Nephron progenitor cell (in vitro differentiated cells): Measurements from ENCODE around the gene PAEP.

Experiments used
- DNase-seq: peaks from one replicate; pipeline ENCODE4 v3.0.0; 2021
- H3K27ac Mint-ChIP-seq: 2 replicates; pipeline ENCODE4 v1.8.0; 2021; ENCODE audit warnings: mild to moderate bottlenecking, moderate library complexity, mixed read lengths
- H3K27me3 Mint-ChIP-seq: 2 replicates; pipeline ENCODE4 v1.8.0; 2021; ENCODE audit warnings: mild to moderate bottlenecking, low read depth, mixed read lengths; ENCODE audit not compliant: poor library complexity
- H3K36me3 Mint-ChIP-seq: 2 replicates; pipeline ENCODE4 v1.8.0; 2021; ENCODE audit warnings: low read depth, mixed read lengths
- H3K4me1 Mint-ChIP-seq: 2 replicates; pipeline ENCODE4 v1.8.0; 2021; ENCODE audit warnings: mixed read lengths
- H3K4me3 Mint-ChIP-seq: 2 replicates; pipeline ENCODE4 v1.8.0; 2021; ENCODE audit warnings: mild to moderate bottlenecking, moderate library complexity, mixed read lengths
- H3K9me3 Mint-ChIP-seq: 2 replicates; pipeline ENCODE4 v1.8.0; 2021; ENCODE audit warnings: mild to moderate bottlenecking, moderate library complexity, mixed read lengths
- CTCF ChIP-seq: fragments of 200-600 bp; sonication (generic); IDR thresholded peaks from 2 replicates; pipeline ENCODE4 v1.5.0; 2021; ENCODE audit warnings: antibody characterized with exemption

Gene PAEP

GRCh38 chr9:135574943-135575342 is 13.4 kb downstream of the PAEP start:
- H3K4me1 Mint-ChIP-seq, result peaks cover 7% of the 10 kb centered on the region
- no peaks in the 10 kb centered on the region for H3K36me3 Mint-ChIP-seq
- H3K27ac Mint-ChIP-seq, result no peak overlapping the region
- no peak for DNase-seq
- H3K4me3 Mint-ChIP-seq, result no peak overlapping the region
- TF ChIP-seq CTCF, result no peak
- peaks cover 8% of the 10 kb centered on the region for H3K9me3 Mint-ChIP-seq
- peaks cover 6% of the 10 kb centered on the region for H3K27me3 Mint-ChIP-seq

- DNase-seq, result no peak
- Mint-ChIP-seq H3K27me3 (peaks cover 9% of the 10 kb centered on the region), H3K36me3 (no peaks in the 10 kb centered on the region), H3K4me3 (no peak overlapping the region), H3K4me1 (peaks cover 7% of the 10 kb centered on the region), H3K9me3 (peaks cover 2% of the 10 kb centered on the region), H3K27ac (no peak overlapping the region)
- no peak for TF ChIP-seq CTCF
These were observed 14.6 kb downstream of the PAEP start for GRCh38 chr9:135575995-135576631.

- Mint-ChIP-seq H3K4me3 (no peak overlapping the region), H3K9me3 (peaks cover 8% of the 10 kb centered on the region)
- DNase-seq, result no peak
These were observed 15.7 kb downstream of the PAEP start for GRCh38 chr9:135577256-135577655.

GRCh38 chr9:135579356-135579755 is 17.8 kb downstream of the PAEP start:
- Mint-ChIP-seq H3K27ac (no peak overlapping the region), H3K4me1 (peaks cover 7% of the 10 kb centered on the region), H3K4me3 (no peak overlapping the region), H3K36me3 (no peaks in the 10 kb centered on the region), H3K27me3 (peaks cover 17% of the 10 kb centered on the region), H3K9me3 (peaks cover 8% of the 10 kb centered on the region)
- DNase-seq, result no peak
- TF ChIP-seq CTCF, result no peak

More at GRCh38 chr9:135577256-135577655, 15.7 kb downstream of the PAEP start:
- no peak for TF ChIP-seq CTCF
- no peak overlapping the region for H3K27ac Mint-ChIP-seq
- peaks cover 7% of the 10 kb centered on the region for H3K4me1 Mint-ChIP-seq
- peaks cover 17% of the 10 kb centered on the region for H3K27me3 Mint-ChIP-seq
- no peaks in the 10 kb centered on the region for H3K36me3 Mint-ChIP-seq

- Mint-ChIP-seq H3K27me3 (peaks cover 17% of the 10 kb centered on the region), H3K36me3 (no peaks in the 10 kb centered on the region), H3K4me1 (peaks cover 7% of the 10 kb centered on the region), H3K27ac (no peak overlapping the region), H3K4me3 (no peak overlapping the region), H3K9me3 (peaks cover 8% of the 10 kb centered on the region)
- no peak for DNase-seq
- TF ChIP-seq CTCF, result no peak
These were observed 18.5 kb downstream of the PAEP start for GRCh38 chr9:135579889-135580660.
